Measurements from ENCODE around the gene DIP2A.
"Not testable (repeated sequence)": the region's sequence is repeated elsewhere in the genome, so short reads cannot be mapped to it uniquely, and the experiment has no call there.

Gene DIP2A

DNA sequence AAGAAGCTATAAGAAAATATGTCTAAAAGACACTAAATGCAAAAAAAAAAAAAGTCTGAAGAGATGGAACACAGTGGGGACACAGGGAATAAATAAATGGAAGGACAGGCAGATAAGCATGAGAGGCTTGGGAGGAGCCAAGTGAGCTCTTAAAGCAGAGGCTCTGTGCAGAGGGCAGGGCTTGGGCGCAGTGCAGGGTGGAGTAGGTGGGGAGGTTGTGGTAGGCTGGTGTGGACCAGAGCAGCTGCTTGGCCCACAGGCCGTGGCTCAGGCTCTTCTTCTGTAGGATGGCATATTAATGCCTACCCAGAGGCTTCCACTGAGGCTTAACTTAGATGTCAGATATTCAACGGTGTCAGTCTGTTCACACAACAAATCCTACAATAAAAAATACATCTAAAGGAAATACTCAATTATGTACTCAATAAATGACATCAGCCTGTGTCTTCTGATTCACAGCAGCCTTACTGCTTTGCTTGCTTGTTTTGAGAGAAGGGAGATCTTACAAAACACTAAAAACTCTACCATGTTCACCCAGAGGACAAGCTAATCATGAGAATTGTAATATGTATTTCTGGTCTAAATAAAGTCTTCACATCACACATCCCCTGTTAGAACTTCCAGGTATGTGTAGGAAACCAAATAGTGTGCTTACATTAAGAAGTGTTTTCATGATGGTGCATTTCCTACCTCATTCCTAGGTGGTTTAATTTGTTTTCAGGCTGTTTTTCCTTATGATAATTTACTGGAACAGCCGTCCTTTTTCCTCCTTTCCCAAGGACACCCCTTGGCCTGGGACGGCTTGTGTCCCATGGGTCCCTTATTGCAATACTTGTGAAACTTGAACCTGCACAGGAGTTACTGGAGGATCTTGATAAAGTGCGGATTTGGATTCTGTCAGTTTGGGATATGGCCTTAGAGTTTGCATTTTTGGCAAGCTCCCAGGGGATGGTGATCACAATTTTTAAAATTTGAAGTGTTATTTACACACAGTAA lies 24.9 kb downstream of the DIP2A start:
- no peak for DNase-seq

DNA sequence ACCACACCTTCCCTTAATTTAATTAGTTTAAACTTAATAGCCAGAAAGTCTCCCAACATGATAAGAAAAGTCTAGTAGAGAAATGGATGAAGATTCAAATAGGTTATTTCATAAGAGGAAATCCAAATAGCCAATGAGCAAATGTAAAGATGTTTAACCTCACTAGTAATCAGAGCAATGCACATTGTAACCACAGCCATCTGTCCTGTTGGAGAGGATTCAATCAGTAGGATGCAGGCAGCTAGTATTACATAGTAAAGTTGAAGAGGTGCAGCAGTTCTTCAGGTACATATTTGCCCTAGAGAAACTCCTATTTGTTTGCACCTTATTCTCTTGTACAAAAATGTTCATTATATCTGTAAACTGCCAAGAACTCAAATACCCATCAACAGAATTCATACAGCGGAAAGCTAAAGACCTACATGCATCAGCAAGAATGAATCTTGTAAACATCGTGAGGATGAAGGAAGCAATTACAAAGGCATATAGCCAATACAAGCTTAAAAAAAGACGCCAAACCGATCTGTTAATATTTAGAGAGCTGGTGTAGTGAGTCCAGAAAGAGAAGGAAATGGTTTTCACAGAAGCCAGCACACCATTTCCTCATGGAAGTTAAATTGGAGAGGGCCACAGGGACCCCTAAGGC lies 27.9 kb downstream of the DIP2A start:
- DNase-seq, result peak; percentile 35

DNA sequence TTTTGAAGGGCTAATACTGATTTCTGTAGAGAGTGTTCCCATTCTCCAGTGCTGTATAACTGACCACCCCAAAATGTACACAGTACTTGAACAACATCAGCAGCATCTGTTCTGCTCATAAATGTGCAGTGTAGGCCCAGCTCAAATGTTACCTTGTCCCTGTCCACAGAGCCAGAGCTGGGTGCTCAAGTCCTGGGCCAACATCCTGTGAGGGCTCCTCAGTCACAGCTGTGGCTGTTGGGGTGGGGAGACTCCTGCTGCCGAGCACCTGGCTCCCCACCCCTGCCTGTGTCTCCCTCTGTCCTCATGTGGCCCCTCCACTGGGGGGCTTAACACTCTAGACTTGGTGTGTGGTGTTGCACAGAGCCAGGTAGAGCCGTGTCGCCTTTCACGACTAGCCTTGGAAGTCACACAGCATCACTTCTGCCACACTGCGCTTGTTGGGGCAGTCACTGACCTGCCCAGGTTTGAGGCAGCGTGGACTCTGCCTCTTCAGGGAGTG lies 30.5 kb downstream of the DIP2A start:
- no peak for DNase-seq

GRCh38 chr21:46489800-46490199 lies 31.1 kb downstream of the DIP2A start:
- no peak for DNase-seq

DNA sequence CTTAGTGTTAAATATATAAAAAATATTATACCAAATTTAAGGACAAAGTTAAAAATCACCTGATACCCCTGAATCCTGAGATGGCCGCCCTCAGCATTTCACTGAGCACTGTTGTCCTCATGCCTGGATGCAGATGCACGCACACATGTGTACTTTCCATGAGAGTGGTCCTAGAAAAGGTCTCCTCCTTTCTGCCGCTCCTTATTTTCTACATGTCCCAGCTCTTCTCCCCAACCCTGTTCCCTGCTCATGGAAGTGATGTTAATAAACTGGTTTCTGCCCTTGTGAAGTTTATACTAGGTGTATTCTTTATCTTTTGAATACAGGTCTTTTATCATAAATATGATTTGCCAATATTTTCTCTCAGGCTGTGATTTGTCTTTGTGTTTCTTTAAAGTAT lies 32.9 kb downstream of the DIP2A start:
- no peak for DNase-seq

GRCh38 chr21:46492851-46493250 lies 34.2 kb downstream of the DIP2A start:
- no peak for DNase-seq

GRCh38 chr21:46493828-46494227 lies 35.1 kb downstream of the DIP2A start:
- DNase-seq, result no peak

DNA sequence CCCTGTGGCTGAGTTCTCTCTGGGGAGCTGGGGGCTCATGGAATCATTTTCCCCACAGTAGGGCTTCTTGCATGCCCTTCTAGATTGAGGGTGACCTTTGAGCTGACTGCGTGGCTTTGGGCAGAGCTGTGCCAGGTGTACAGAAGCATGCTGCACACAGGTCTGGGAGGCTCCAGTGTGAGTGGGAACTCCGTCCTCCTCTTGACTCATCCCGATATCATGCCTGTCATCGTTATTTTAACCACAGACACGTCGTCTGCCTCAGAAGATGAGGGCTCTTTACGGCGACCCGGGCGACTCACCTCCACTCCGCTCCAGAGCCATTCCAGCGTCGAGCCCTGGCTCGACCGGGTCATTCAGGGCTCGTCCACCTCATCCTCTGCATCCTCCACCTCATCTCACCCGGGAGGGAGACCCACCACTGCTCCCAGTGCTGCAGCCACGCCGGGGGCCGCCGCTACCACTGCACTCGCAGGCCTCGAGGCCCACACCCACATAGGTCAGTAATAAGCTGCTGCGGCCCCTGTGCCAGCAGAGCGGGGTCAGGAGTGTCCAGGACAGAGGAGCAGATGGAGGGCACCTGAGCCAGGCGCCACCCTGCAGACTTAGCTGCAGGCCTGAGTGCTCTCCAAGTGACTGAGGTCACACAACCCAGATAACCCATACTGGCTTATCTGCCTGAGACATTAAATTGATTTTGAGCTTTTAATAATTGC lies 39.8 kb downstream of the DIP2A start:
- DNase-seq, result no peak

DNA sequence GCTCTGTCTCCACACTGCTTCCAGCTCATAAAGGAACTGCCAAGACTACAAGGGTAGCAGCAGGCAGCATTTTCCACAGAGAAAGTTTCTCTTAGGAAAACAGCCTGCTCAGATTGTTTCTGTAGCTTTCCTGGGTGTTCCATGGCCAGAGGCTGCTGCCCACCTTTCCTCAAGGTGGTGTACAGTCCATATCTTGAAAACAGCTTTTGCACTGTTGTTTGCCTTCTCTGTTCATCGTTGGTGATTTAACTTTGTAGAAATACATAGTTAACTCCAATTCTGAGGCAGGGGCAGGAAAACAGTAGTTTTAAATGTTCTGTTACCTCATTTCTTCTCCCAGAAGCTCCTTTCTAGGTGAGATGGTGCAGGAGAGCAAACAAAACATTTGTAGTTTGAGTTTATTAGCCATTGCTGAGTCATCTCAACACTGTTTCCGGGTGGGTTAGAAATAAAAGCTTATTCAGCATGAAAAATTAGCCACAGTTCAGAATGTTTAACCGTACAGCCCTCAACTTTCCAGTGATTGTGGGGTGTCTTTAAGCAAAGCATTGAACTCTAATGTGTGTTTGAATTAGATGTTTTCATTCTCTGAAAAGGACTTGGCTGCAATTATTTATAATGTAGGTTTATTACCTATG lies 41.7 kb downstream of the DIP2A start:
- no peak for DNase-seq

- no peak for DNase-seq
Measured at GRCh38 chr21:46503922-46504550, 45.3 kb downstream of the DIP2A start.

GRCh38 chr21:46504666-46505065 lies 46.0 kb downstream of the DIP2A start:
- no peak for DNase-seq

- DNase-seq, result no peak
Measured at GRCh38 chr21:46507562-46507961, 48.9 kb downstream of the DIP2A start.

DNA sequence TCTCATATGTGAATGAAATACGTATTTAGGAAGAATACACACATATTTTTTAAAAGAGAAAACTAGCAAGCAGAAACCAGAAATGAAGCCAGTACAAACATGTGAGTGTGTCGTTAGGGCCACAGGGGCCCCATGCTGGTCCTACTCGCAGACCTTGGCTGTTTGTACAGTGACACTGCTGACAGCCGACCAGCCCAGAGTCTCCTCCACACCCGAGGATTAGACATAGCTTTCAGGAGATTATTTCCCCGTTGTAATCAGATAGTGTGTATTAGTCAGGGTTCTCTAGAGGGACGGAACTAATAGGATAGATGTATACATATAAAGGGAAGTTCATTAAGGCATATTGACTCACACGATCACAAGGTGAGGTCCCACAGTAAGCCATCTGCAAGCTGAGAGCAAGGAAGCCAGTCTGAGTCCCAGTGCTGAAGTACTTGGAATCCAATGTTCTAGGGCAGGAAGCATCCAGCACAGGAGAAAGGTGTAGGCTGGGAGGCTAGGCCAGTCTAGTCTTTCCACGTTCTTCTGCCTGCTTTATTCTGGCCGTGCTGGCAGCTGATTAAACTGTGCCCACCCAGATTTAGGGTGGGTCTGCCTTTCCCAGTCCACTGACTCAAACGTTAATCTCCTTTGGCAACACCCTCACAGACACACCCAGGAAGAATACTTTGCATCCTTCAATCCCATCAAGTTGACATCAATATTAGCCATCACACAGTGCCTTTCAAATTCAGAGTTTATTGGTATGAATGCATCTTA lies 51.2 kb downstream of the DIP2A start:
- DNase-seq, result no peak

- DNase-seq, result no peak
Measured at GRCh38 chr21:46515109-46515508, 56.4 kb downstream of the DIP2A start.

- no peak for DNase-seq
Measured at GRCh38 chr21:46516068-46516467, 57.4 kb downstream of the DIP2A start.

DNA sequence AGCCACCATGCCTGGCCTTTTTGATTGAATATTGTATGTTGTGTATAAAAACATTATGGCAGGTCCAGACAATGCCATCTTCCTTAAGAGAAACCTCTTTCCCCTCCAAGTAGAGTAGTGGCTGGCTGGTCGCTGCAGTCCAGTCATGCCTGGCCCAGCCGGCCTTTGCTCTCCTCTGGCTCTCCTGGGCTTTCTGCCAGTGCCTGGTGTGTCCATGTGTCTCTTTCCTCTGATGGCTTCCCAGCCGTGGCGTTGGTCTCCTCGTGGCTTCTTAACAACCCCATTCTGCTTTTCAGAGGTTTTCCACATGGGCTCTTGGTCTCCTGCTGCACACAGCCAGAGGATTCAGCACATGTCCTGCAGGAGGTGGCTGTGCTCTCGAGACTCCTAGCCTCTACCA lies 58.7 kb downstream of the DIP2A start:
- DNase-seq, result no peak

GRCh38 chr21:46518983-46519583 lies 60.4 kb downstream of the DIP2A start:
- no peak for DNase-seq

DNA sequence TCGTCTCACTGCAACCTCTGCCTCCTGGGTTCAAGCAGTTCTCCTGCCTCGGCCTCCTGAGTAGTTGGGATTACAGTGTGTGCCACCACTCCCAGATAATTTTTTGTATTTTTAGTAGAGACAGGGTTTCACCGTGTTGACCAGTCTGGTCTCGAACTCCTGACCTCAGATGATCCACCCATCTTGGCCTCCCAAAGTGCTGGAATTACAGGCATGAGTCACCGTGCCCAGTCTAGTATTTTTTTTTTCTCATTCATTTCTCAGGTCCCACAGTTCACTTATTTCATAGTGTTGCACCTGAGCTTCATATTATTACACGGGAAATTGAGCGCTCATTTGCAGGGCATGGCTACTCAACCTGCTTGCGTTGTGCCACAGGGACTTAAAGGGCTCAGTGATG lies 68.7 kb downstream of the DIP2A start:
- DNase-seq, result not testable (repeated sequence)

DNA sequence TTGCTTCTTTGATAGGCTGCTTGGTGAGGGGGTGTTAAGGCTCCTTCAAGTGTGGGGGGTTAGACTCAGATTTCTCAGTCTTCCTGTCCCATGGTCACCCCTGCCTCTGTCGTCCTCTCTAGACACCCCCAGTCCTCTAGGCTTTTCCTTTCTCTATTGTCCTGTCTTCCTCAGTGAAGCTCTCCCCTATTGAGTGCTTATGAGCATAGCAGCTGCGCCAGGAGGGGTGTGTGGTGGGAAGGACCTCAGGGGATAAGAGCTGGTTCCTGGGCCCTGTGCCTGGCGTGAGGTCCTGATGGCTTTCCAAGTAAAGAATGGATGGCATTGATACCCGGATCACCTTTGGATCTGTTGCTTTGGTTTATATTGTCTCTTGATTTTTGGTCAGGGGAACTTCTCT lies 69.1 kb downstream of the DIP2A start:
- DNase-seq, result no peak

- no peak for DNase-seq
Measured at GRCh38 chr21:46532080-46532479, 73.4 kb downstream of the DIP2A start.

DNA sequence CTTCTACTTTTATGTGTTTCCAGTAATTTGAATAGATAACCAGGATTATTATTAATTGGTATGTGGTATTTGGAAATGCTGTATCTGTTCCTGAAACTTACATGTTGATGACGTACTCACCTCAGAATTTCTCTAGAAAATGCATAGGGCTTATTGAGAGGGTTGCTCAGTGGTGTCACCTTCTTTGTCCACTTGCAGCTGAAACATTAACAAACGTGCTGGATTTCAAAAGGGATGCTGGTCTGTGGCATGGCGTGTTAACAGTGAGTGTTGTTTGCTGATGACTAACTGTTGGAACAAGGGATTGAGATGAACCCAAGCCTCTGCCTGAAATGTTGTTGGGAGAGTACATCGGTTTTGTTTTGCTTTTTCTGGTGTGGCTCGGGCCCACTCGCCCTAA lies 78.3 kb downstream of the DIP2A start:
- no peak for DNase-seq
